SU-DHL-6 (cell line): ENCODE data around the gene KRT8.

Experiments
- EZH2phosphoT487 ChIP-seq: fragments of 200-600 bp; sonication (generic), shearing (Covaris generic); conservative IDR thresholded peaks from 2 replicates; pipeline ENCODE4 v1.6.1; 2018; ENCODE audit warnings: mild to moderate bottlenecking, antibody characterized with exemption, low read length, moderate library complexity, mixed read lengths
- TF ChIP-seq, protein P1 (sequence below): fragments of 200-600 bp; sonication (generic); IDR thresholded peaks from one replicate; pipeline ENCODE4 v1.5.1; 2017; ENCODE audit warnings: antibody characterized with exemption, mild to moderate bottlenecking, low read length, moderate library complexity; ENCODE audit not compliant: insufficient read depth, poor library complexity, severe bottlenecking

DNA sequence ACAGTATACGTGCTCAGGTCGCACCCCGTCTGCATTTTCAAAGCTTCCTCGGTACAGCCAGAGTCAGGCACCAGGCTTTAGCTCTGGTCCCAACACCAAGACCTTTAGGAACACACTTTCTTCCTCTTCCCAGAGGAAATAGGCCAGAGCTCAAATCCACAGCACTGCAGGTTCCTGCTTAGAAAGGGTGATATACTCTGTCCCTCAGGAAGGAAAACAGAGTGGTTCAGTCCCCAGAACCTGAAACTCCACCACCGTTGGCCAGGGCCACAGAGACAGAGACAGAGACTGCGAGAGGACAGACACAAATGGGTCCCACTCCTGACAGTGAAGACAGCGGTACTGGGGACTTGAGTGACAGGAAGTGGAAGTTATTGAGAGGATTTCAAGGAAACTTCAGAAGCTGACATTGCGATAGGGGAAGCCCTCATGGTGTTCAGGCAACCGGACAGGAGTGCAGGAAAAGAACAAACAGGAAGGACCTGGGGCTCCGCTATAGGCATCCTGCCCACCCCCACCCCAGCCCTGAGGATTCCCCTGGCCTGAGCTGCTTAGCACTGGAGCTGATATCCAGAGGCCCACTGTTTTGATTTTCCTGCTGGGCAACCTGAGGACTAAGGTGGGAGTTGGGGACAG lies 5.5 kb upstream of the KRT8 start:
- TF ChIP-seq, protein P1, sequence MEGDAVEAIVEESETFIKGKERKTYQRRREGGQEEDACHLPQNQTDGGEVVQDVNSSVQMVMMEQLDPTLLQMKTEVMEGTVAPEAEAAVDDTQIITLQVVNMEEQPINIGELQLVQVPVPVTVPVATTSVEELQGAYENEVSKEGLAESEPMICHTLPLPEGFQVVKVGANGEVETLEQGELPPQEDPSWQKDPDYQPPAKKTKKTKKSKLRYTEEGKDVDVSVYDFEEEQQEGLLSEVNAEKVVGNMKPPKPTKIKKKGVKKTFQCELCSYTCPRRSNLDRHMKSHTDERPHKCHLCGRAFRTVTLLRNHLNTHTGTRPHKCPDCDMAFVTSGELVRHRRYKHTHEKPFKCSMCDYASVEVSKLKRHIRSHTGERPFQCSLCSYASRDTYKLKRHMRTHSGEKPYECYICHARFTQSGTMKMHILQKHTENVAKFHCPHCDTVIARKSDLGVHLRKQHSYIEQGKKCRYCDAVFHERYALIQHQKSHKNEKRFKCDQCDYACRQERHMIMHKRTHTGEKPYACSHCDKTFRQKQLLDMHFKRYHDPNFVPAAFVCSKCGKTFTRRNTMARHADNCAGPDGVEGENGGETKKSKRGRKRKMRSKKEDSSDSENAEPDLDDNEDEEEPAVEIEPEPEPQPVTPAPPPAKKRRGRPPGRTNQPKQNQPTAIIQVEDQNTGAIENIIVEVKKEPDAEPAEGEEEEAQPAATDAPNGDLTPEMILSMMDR, result no peak
- no peak for TF ChIP-seq EZH2phosphoT487
